IMR-90 (cell line): ENCODE results near the gene MCRS1. TPM values are rescaled to one million over a fixed set of nuclear protein-coding genes. Genes with fewer than 3 reads are reported as not detected.

ENCODE experiments used
- ATAC-seq: fragments of 200-7000 bp; cut with Tn5 transposase; 2 replicates; pipeline ENCODE4 v1.9.1; 2020; ENCODE audit warnings: low read depth, mild to moderate bottlenecking, moderate library complexity
- BruUV-seq: library from RNA; stranded (reverse); fragments of 400-500 nt; replicated peaks from 2 replicates; lab custom pipeline; 2021; lab: Mats Ljungman, UMichigan
- CTCF ChIA-PET: fragments of 300-600 bp; formaldehyde crosslinking; extraction: SDS; loops from one replicate; lab custom pipeline; 2021; ENCODE audit warnings: antibody characterized with exemption; lab: Yijun Ruan, JAX
- POLR2A ChIA-PET: fragments of 300-600 bp; sonication (Branson Sonifier 250); formaldehyde crosslinking; loops from one replicate; lab custom pipeline; 2022; ENCODE audit warnings: antibody characterized with exemption; ENCODE audit not compliant: unreplicated experiment; lab: Charles Lee
- DNase-seq: peaks from one replicate; pipeline ENCODE4 v3.0.0; 2013
- H2AFZ ChIP-seq: replicated peaks from 2 replicates; pipeline ENCODE3; 2013; ENCODE audit warnings: low read length, mild to moderate bottlenecking; ENCODE audit not compliant: poor library complexity
- H2AK5ac ChIP-seq: 2 replicates; pipeline ENCODE4 v1.6.1; 2013; ENCODE audit warnings: low read depth, low read length, inconsistent platforms
- H2AK9ac ChIP-seq: replicated peaks from 2 replicates; pipeline ENCODE3; 2013; ENCODE audit warnings: mild to moderate bottlenecking, low read depth, low read length, moderate library complexity; ENCODE audit not compliant: poor library complexity
- H2BK120ac ChIP-seq: 2 replicates; pipeline ENCODE4 v1.6.1; 2013; ENCODE audit warnings: low read depth, low read length, inconsistent platforms
- H2BK15ac ChIP-seq: 3 replicates; pipeline ENCODE4 v1.6.1; 2013; ENCODE audit warnings: low read depth, low read length, inconsistent platforms
- H2BK20ac ChIP-seq: 2 replicates; pipeline ENCODE4 v1.6.1; 2013; ENCODE audit warnings: low read depth, mild to moderate bottlenecking, inconsistent platforms, low read length, moderate library complexity
- H2BK5ac ChIP-seq: 2 replicates; pipeline ENCODE4 v1.6.1; 2013; ENCODE audit warnings: mild to moderate bottlenecking, low read depth, low read length, inconsistent platforms; ENCODE audit not compliant: poor library complexity, severe bottlenecking
- H3K14ac ChIP-seq: replicated peaks from 2 replicates; pipeline ENCODE4 v1.6.1; 2013; ENCODE audit warnings: low read depth, low read length, inconsistent platforms
- H3K18ac ChIP-seq: 2 replicates; pipeline ENCODE4 v1.6.1; 2013; ENCODE audit warnings: low read depth, low read length, control low read depth
- H3K23ac ChIP-seq: 2 replicates; pipeline ENCODE4 v1.6.1; 2013; ENCODE audit warnings: low read depth, low read length, inconsistent platforms
- H3K27ac ChIP-seq: 2 replicates; pipeline ENCODE4 v1.5.1; 2013; ENCODE audit warnings: mild to moderate bottlenecking, control low read depth, low read length; ENCODE audit not compliant: insufficient read depth
- H3K27me3 ChIP-seq: 2 replicates; pipeline ENCODE4 v1.6.1; 2013; ENCODE audit warnings: low read length; ENCODE audit not compliant: control insufficient read depth, insufficient read depth
- H3K36me3 ChIP-seq: 2 replicates; pipeline ENCODE4 v1.6.1; 2013; ENCODE audit warnings: low read length, mixed read lengths; ENCODE audit not compliant: control insufficient read depth, insufficient read depth
- H3K4ac ChIP-seq: 2 replicates; pipeline ENCODE4 v1.6.1; 2013; ENCODE audit warnings: low read depth, low read length, inconsistent platforms
- H3K4me1 ChIP-seq: 2 replicates; pipeline ENCODE4 v1.6.1; 2013; ENCODE audit warnings: low read length, mixed read lengths; ENCODE audit not compliant: control insufficient read depth, insufficient read depth
- H3K4me2 ChIP-seq: 2 replicates; pipeline ENCODE4 v1.6.1; 2013; ENCODE audit warnings: low read depth, mild to moderate bottlenecking, control low read depth, low read length, moderate library complexity
- H3K4me3 ChIP-seq: 2 replicates; pipeline ENCODE4 v1.5.1; 2013; ENCODE audit warnings: low read depth, mild to moderate bottlenecking, control low read depth, low read length, moderate library complexity; ENCODE audit not compliant: insufficient read depth
- H3K56ac ChIP-seq: 2 replicates; pipeline ENCODE4 v1.6.1; 2013; ENCODE audit warnings: low read length, inconsistent platforms; ENCODE audit not compliant: insufficient read depth; ENCODE audit errors: extremely low read depth
- H3K79me1 ChIP-seq, 2 experiments: 2 replicates each; pipeline ENCODE4 v1.6.1; 2013; ENCODE audit warnings: low read length in 2 of 2, inconsistent platforms in 1 of 2, low read depth in 1 of 2
- H3K9ac ChIP-seq: 2 replicates; pipeline ENCODE4 v1.6.1; 2013; ENCODE audit warnings: low read depth, low read length, control low read depth
- H3K9me1 ChIP-seq: 2 replicates; pipeline ENCODE4 v1.6.1; 2013; ENCODE audit warnings: low read length, inconsistent platforms; ENCODE audit not compliant: insufficient read depth
- H3K9me3 ChIP-seq: 2 replicates; pipeline ENCODE4 v1.6.1; 2013; ENCODE audit warnings: low read length; ENCODE audit not compliant: control insufficient read depth, insufficient read depth
- H4K20me1 ChIP-seq: 2 replicates; pipeline ENCODE4 v1.6.1; 2013; ENCODE audit warnings: low read length, inconsistent platforms; ENCODE audit not compliant: insufficient read depth
- H4K5ac ChIP-seq: 2 replicates; pipeline ENCODE4 v1.6.1; 2013; ENCODE audit warnings: mild to moderate bottlenecking, low read depth, low read length, control low read depth
- H4K8ac ChIP-seq, 2 experiments: 2 replicates each; pipeline ENCODE4 v1.6.1; 2013; ENCODE audit warnings: low read depth in 2 of 2, low read length in 2 of 2, control low read depth in 1 of 2, inconsistent platforms in 1 of 2
- H4K91ac ChIP-seq: 2 replicates; pipeline ENCODE4 v1.6.1; 2013; ENCODE audit warnings: low read depth, low read length, inconsistent platforms; ENCODE audit not compliant: insufficient read depth
- CEBPB ChIP-seq: IDR thresholded peaks from 2 replicates; pipeline ENCODE4 v1.6.1; 2012; ENCODE audit warnings: low read depth, low read length, improper control_type of control experiment
- MAFK ChIP-seq: IDR thresholded peaks from 2 replicates; pipeline ENCODE4 v1.6.1; 2012; ENCODE audit warnings: low read depth, low read length, improper control_type of control experiment
- USF2 ChIP-seq: fragments of 150-350 bp; IDR thresholded peaks from 2 replicates; pipeline ENCODE4 v1.6.1; 2017; ENCODE audit warnings: mild to moderate bottlenecking, antibody characterized with exemption, low read length, low read depth
- WGBS, 2 experiments: methylation state at CpG; one replicate each; pipeline versions ENCODE4 v1.1.5 to v1.1.7; 2013; ENCODE audit warnings: missing lambda C conversion rate in 2 of 2; ENCODE audit not compliant: insufficient read length in 1 of 2; ENCODE audit errors: extremely low coverage in 2 of 2; 5-methylcytosine and 5-hydroxymethylcytosine counted together
- dilution Hi-C: fragments of 300-500 bp; cut with HindIII; formaldehyde crosslinking; loops from one replicate; pipeline ENCODE4 v1.14.3; 2018; ENCODE audit warnings: low sequenced_read_pairs; ENCODE audit not compliant: unreplicated experiment
- in situ Hi-C: fragments of 300-500 bp; cut with MboI; formaldehyde crosslinking; loops from 3 replicates; pipeline ENCODE4 v1.14.3; 2019; ENCODE audit warnings: low sequenced_read_pairs, inconsistent platforms, mixed read lengths
- intact Hi-C: fragments of 100-400 bp; cut with micrococcal nuclease; formaldehyde crosslinking; loops from 2 replicates; pipeline ENCODE4 v1.10.0; 2022
- polyA plus RNA-seq, 3 experiments: library from polyadenylated mRNA; depleted of rRNA; stranded (reverse); fragments of >200 nt; gene quantifications; 2 replicates each; pipeline ENCODE4 v1.2.3, GENCODE V29; 2012; ENCODE audit warnings: low replicate concordance in 1 of 3
- total RNA-seq: library from RNA; depleted of rRNA; stranded (reverse); fragments of >200 nt; gene quantifications from 2 replicates; pipeline ENCODE4 v1.2.3, GENCODE V29; 2012

The MCRS1 gene
- total and polyA plus RNA-seq, 2 of the 4 experiments (the other 2 are of a cell fraction): 72.9 to 73.2 TPM

- H3K14ac ChIP-seq: no peak overlapping the region
- H3K4me2 ChIP-seq: no peak overlapping the region
- no peak overlapping the region for H2AK9ac ChIP-seq
- H3K79me1 ChIP-seq: peaks cover 43 to 62% of the 10 kb centered on the region in 2 experiments
- H3K27ac ChIP-seq: no peak overlapping the region
- 94% methylated on average over 10 of the region's 13 CpGs; no CpG with 5 or more reads in 1 of the 2 experiments for WGBS, 2 experiments
- H3K36me3 ChIP-seq: peaks cover 24% of the 10 kb centered on the region
- peaks cover 5% of the 10 kb centered on the region; the same call in 1 of the 2 replicates for H4K20me1 ChIP-seq
- H3K4ac ChIP-seq: no peak overlapping the region
- no peak overlapping the region for H4K91ac ChIP-seq
- no peak overlapping the region for H2BK20ac ChIP-seq
- H3K9me1 ChIP-seq: 0 out of 2 replicates have a peak, but pooled peaks cover 5% of the 10 kb centered on the region
- H2BK5ac ChIP-seq: no peak overlapping the region
- no peak overlapping the region for H2BK15ac ChIP-seq
- no peaks in the 10 kb centered on the region for H3K27me3 ChIP-seq
- H3K4me3 ChIP-seq: no peak overlapping the region
- in situ Hi-C loops: no loop called here
- no peak overlapping the region for H2BK120ac ChIP-seq
- TF ChIP-seq CEBPB (no peak), MAFK (no peak), USF2 (no peak)
- H2AK5ac ChIP-seq: no peak overlapping the region; the same call in 1 of the 2 replicates
- no peak overlapping the region for H2AFZ ChIP-seq
- no TSS peak for BruUV-seq
- DNase-seq: no peak
- peaks cover 2% of the 10 kb centered on the region; the same call in 1 of the 2 replicates for H3K4me1 ChIP-seq
- H4K5ac ChIP-seq: no peak overlapping the region
- H3K56ac ChIP-seq: no peak overlapping the region
- H3K9ac ChIP-seq: no peak overlapping the region
- dilution Hi-C loops: no loop called here
- ChIA-PET CTCF (no interaction called here), POLR2A (no interaction called here)
- H3K18ac ChIP-seq: no peak overlapping the region
- no peak overlapping the region for H3K23ac ChIP-seq
- no peaks in the 10 kb centered on the region for H3K9me3 ChIP-seq
- intact Hi-C loops: no loop called here
- no peak for ATAC-seq
- no peak overlapping the region; a peak in 1 of 4 replicates for H4K8ac ChIP-seq
These were observed 1.6 kb downstream of the MCRS1 start for GRCh38 chr12:49566361-49566760.
